ENCODE measurements around the gene TMEM209. TPM values are rescaled to one million over a fixed set of nuclear protein-coding genes. Genes with fewer than 3 reads are reported as not detected.

TMEM209 gene
- total RNA-seq, 1 donor from 2014 or later, result 38.9 TPM

DNA sequence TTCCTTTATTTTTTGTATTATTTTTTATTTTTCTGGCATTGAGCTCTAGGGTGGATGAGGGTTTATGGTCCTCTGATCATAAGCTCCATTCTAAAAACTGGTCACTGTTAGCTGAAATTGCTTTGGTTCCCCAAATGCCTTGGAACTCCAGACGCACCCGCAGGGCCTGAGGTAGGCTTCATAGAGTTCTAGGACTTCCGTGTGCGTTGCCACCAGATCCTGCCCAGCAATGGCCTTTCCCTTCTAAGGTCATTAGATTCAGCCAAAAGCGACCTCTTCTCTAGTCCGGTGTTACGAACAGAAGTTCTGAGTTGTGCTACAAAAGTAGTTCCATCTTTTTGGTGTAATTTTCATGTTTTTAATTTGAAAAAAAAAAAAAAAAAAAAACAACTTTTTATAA is 70.5 kb downstream of the TMEM209 start:
- Mint-ChIP-seq H3K4me1 (peaks cover 12% of the 10 kb centered on the region), H3K27ac (no peak overlapping the region), H3K27me3 (ENCODE audit: insufficient read depth, low read depth) (peaks cover 3% of the 10 kb centered on the region), H3K4me3 (no peak overlapping the region), H3K36me3 (peaks cover 42% of the 10 kb centered on the region), H3K9me3 (no peaks in the 10 kb centered on the region)
- TF ChIP-seq, protein P1, sequence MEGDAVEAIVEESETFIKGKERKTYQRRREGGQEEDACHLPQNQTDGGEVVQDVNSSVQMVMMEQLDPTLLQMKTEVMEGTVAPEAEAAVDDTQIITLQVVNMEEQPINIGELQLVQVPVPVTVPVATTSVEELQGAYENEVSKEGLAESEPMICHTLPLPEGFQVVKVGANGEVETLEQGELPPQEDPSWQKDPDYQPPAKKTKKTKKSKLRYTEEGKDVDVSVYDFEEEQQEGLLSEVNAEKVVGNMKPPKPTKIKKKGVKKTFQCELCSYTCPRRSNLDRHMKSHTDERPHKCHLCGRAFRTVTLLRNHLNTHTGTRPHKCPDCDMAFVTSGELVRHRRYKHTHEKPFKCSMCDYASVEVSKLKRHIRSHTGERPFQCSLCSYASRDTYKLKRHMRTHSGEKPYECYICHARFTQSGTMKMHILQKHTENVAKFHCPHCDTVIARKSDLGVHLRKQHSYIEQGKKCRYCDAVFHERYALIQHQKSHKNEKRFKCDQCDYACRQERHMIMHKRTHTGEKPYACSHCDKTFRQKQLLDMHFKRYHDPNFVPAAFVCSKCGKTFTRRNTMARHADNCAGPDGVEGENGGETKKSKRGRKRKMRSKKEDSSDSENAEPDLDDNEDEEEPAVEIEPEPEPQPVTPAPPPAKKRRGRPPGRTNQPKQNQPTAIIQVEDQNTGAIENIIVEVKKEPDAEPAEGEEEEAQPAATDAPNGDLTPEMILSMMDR (IDR thresholded peaks at IDR 0.05), result no peak
- no peak for TF ChIP-seq EZH2phosphoT487 (IDR thresholded peaks at IDR 0.05)
- TF ChIP-seq EZH2 (IDR thresholded peaks at IDR 0.05), result no peak
- DNase-seq (ENCODE audit: low spot score), result no peak
- no peaks in the 10 kb centered on the region for H3K9me3 ChIP-seq (ENCODE audit: low read depth)
- no peaks in the 10 kb centered on the region for H3K27me3 ChIP-seq
- H3K4me2 ChIP-seq, result peak overlapping the region; percentile 45
- peak overlapping the region; percentile 80 for H3K27ac ChIP-seq
- H3K36me3 ChIP-seq, result peaks cover 1% of the 10 kb centered on the region
- no peak overlapping the region for H2AFZ ChIP-seq (replicated peaks)
- H3K9ac ChIP-seq, result no peak overlapping the region
- no peak overlapping the region for H3K4me3 ChIP-seq
- peaks cover 46% of the 10 kb centered on the region for H3K4me1 ChIP-seq
- H4K20me1 ChIP-seq (ENCODE audit: low read depth), result no peaks in the 10 kb centered on the region
- no peaks in the 10 kb centered on the region for H3K79me2 ChIP-seq (ENCODE audit: low read depth)
- peaks cover 32% of the 10 kb centered on the region for H3F3A ChIP-seq (ENCODE audit: low read depth)

DNA sequence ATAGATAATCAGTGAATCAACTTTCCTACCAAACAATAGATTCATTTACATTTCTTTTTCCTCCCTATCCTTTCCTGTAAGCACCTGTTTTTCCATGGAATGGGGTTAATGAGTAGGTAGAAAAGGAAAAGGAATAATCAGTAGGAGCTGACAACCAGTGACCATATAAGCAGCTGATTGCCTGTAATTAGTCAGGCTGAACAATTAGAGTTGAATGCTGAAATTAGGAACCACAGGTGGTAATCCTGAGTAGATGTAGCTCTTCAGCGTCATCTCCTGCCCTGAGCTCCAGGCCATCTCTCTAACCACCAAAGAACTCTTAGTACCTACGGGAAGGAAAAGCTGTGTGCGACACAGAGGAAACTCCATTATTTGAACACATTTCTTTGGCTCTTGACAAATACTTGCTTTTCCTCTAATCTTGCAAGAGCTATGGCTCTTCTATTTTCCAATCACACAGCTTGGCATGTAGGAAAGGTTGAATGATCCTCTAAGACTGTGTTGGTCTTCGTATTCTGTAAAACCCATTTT is 71.0 kb downstream of the TMEM209 start:
- H3K4me1 ChIP-seq, result peaks cover 46% of the 10 kb centered on the region
- H4K20me1 ChIP-seq (ENCODE audit: low read depth), result no peaks in the 10 kb centered on the region
- no peak overlapping the region for H3K27ac Mint-ChIP-seq
- TF ChIP-seq EZH2phosphoT487 (IDR thresholded peaks at IDR 0.05), result no peak
- TF ChIP-seq EZH2 (IDR thresholded peaks at IDR 0.05), result no peak
- TF ChIP-seq, protein P1 (IDR thresholded peaks at IDR 0.05), result no peak
- H3K9me3 Mint-ChIP-seq, result no peaks in the 10 kb centered on the region
- no peaks in the 10 kb centered on the region for H3K79me2 ChIP-seq (ENCODE audit: low read depth)
- DNase-seq (ENCODE audit: low spot score), result peak; percentile 64
- no peaks in the 10 kb centered on the region for H3K27me3 Mint-ChIP-seq (ENCODE audit: insufficient read depth, low read depth)
- no peak overlapping the region for H3K4me3 Mint-ChIP-seq
- H2AFZ ChIP-seq (replicated peaks), result no peak overlapping the region
- H3K9me3 ChIP-seq (ENCODE audit: low read depth), result no peaks in the 10 kb centered on the region
- H3K4me2 ChIP-seq, result peak overlapping the region; percentile 45
- H3K36me3 Mint-ChIP-seq, result peaks cover 44% of the 10 kb centered on the region
- H3K9ac ChIP-seq, result no peak overlapping the region
- no peak overlapping the region for H3K4me3 ChIP-seq
- H3K36me3 ChIP-seq, result peaks cover 6% of the 10 kb centered on the region
- no peaks in the 10 kb centered on the region for H3K27me3 ChIP-seq
- H3K27ac ChIP-seq, result peak overlapping the region; percentile 80
- peaks cover 26% of the 10 kb centered on the region for H3F3A ChIP-seq (ENCODE audit: low read depth)
- peaks cover 7% of the 10 kb centered on the region for H3K4me1 Mint-ChIP-seq

DNA sequence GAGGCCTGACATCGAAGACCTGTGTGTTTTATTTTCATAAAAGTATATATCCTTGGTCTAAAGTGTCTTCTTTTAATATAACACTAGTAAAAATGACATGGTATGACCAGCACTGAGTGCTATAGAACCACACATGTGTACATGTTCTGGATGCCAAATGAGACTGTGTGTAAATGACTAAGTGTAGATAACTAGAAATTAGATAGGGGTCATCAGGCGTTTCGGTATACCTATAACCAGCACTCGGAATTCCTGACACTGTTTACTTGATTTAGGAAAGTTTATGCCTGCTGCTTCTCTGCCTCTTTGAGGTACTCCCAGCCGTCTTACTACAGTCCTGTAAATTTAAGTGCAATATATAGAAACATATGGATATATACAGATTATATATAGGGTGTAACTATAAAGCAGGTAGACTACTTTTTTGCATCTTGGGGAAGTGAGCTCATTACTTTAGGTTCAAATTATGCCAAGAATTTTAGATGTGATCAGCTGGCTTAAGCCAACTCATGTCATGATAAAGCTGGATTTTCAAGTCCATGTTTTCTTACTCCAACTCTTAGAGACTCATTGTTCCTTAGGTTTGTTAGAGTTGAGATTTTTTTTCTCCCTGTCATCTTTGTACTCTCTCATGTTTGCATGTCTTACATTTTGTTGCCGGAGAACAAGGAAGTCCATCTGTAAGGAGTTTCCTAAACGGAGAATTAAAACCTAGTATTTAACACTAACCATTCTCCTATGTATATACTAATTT is 72.0 kb downstream of the TMEM209 start:
- no peaks in the 10 kb centered on the region for H3K27me3 Mint-ChIP-seq (ENCODE audit: insufficient read depth, low read depth)
- Histone ChIP-seq H3K27me3 (no peaks in the 10 kb centered on the region), H3K4me3 (no peak overlapping the region), H3K79me2 (ENCODE audit: low read depth) (no peaks in the 10 kb centered on the region), H3K36me3 (peaks cover 6% of the 10 kb centered on the region), H3K9me3 (ENCODE audit: low read depth) (no peaks in the 10 kb centered on the region), H3K4me1 (peaks cover 46% of the 10 kb centered on the region), H3F3A (ENCODE audit: low read depth) (peaks cover 23% of the 10 kb centered on the region), H3K27ac (peak overlapping the region; percentile 80), H3K4me2 (peak overlapping the region; percentile 45), H4K20me1 (ENCODE audit: low read depth) (no peaks in the 10 kb centered on the region), H2AFZ (replicated peaks) (no peak overlapping the region), H3K9ac (no peak overlapping the region)
- H3K36me3 Mint-ChIP-seq, result peaks cover 46% of the 10 kb centered on the region
- H3K4me1 Mint-ChIP-seq, result peaks cover 7% of the 10 kb centered on the region
- DNase-seq (ENCODE audit: low spot score), result no peak
- no peaks in the 10 kb centered on the region for H3K9me3 Mint-ChIP-seq
- TF ChIP-seq, protein P1 (IDR thresholded peaks at IDR 0.05), result no peak
- TF ChIP-seq EZH2phosphoT487 (IDR thresholded peaks at IDR 0.05) (no peak), EZH2 (IDR thresholded peaks at IDR 0.05) (no peak)
- H3K4me3 Mint-ChIP-seq, result no peak overlapping the region
- H3K27ac Mint-ChIP-seq, result no peak overlapping the region
